Measurements from ENCODE around the gene HSF4.

Gene HSF4

DNA sequence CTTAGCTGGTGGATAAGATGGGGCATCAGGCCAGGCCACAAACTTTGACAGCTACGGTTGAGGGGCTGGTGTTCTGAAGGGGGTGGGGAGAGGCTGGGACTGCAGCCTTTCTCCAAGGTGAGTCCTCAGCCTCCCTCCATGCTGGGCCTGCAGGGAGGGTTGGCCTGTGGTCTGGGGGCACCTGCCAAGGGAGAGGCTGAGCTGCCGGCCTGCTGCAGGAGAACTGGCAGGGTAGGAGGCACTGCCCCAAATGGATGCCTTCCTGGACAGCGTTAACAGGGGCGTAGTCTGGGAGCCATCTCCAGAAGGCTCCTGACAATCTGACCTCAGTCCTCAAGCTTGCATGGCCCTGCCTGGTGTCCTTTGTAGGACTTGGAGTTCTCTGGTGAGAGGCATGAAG lies 39.5 kb downstream of the HSF4 start:
- no peak for DNase-seq

DNA sequence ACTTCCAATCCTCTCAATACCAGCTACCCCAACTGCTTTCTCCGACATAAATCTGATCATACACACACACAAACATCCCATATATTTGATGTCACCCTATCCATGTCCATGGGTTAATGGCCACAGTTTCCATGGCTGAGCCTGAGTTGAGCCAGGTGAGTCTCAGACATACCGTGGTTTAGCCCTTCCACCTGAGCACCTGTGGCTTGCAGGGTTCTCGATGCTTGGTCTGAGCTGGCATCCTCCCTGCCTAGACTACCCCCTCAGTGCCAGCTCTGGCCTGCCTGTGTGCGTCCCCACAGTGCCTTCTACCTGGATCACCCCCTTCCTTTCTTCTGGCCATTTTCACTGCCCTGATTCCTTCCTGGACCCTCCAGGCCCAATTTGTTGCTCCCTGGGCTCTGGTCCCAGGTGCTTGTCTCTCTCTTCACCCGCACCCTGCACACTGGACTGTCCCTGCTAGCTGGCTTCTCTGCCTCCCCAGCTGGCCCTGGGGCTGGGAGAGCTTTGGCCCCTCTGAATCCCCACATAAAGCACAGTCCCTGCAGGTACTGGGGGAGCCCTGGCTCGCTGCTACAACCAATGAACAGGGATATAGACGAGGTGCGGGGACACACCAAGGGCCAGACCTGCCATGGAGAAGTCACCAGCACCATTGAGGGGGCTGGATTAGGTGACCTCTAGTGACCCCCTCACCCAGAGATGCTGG lies 41.7 kb downstream of the HSF4 start:
- no peak for DNase-seq

DNA sequence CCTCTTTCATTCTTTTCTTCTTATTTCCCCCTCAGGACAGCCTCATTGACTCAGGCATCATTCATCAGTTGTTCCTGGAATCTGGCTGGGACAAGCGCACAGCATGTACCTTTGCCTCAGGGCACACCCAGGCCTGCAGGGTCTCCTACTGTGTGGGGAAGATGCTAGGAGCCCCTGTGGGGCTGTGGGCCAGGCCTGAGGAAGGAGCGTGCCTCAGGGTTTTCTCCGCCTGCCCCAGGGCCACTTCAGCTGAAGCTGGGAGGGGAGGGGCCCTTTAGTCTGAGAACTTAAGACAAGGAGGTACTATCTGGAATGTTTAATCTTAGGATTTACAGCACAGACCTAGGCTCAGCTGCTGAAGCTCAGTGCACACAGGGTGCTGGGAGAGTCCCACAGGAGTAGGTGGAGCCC lies 42.3 kb downstream of the HSF4 start:
- no peak for DNase-seq

DNA sequence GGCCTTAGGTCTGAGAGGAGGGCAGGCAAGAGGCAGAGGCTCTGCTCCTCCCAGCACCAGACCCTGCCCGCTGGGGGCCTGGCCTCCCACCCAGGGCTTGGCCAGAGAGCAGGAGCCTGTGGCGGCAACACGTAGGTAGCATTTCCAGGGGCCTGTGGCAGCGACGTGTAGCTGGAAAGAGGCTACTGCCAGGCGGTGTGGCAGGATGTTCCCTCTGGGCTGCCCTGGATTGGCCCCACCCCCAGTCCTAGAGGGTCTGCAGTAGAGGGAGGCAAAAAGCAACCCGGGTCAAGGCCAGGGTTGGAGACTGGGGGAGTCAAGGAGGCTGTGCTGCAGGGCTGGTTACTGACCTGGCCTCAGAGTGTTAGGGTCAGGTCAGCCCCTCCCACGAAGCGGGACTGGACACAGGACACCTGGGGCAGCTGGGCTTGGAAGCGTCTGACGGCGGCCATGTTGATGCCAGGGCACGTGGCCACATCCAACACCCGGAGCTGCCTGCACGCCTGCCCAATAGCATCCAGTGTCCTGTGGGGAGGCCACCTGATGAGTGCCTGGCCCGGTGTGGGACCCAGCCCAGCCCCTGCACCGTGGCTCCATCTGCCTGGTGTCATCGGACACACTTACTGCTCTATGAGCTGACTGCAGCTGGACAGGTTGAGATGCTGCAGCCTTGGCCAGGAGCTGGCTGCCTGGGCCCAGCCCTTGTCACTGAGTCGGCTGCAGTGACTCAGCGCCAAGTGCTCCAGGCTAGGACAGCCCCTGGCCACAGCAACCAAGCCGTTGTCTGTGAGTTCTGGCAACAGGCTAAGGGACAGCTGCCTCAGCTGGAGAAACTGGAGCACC lies 42.9 kb downstream of the HSF4 start:
- no peak for DNase-seq

DNA sequence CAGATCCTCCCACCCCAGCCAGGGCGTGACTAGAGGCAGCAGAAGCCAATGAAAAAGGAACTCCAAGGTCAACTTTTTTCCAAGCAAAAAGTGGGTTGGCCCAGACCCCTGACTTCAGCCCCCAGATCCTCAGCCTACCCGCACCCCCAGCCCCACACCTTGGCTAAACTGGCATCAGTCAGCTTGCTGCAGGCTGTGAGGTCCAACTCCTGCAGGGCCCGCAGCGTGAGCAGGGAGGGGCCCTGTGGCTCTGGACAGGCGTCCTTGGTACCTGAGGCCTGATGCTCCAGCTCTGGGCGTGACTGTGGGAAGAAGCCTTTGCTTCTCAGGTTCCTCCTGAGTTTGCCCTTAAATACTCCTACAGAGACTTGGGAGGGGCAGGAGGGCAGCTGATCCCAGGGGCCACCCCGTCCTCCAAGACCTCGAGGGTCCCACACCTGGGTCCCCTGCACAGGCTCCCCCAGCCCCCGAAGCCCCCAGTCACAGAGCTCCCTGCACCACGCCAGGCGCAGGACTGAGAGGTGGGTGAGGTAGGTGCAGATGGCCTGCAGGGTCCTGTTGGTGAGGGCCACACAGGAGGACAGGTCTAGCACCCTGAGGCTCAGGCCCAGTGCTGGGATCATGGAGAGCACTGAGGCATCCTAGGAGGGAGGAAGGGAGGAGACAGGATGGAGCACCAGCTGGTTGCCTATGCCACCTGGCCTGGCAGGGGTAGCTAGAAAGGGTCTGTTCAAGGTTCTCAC lies 43.8 kb downstream of the HSF4 start:
- DNase-seq: no peak

DNA sequence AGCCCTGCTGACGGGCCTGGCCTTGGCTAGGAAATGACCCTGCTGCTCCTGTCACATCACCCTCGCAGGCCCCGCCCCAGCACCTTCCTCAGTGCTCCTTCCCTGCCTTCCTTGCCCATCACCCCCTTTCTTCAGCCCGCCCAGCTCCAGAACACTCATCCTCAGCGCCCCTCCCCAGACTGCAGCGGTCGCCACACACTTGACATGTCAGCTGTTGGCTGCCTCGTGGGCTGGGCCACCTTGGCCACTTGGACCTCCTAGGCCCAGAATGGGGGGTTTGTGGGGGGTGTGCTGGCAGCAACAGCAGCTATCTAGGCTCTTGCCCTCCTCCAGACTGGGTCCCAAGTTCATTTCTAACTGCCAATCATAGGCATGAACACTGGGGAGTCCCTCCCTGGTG lies 45.0 kb downstream of the HSF4 start:
- no peak for DNase-seq

DNA sequence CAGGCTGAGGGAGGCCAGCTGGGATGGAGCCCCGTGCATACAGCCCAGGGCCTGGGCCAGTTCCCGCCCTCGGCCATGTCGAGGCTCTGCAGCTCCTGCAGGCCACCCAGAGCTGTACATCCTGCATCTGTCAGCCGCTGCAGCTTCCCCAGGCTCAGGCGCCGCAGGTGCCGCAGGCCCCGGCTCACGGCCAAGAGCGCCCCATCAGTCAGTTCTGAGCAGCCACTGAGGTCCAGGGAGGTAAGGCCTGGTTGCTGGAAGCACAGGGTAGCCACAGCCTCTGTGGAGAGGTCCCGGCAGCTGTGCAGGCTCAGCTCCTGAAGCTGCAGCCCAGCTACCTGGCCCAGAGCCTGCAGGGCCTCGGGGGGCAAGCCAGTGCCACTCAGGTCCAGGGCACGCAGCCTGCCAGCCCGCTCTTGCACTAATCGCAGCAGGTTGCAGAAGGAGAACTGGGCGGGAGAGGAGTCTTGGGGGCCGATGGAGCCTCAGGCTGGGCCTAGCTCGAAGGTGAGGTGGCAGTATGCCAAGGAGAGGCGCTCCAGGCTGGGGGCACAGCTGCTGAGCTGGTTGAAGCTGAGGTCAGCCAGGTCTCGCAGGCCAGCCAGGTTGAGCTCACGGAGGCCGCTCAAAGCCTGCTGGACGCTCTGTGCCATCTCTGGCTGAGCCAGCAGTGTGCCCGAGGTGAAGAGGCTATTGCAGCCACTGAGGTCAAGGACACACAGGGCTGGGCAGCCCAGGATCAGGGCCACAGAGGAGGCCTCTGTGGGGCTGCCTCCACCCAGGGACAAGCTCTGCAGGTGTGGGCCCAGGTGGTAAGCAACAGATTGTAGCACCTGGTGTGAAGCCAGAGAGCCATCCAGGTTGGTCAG lies 45.8 kb downstream of the HSF4 start:
- DNase-seq: no peak

DNA sequence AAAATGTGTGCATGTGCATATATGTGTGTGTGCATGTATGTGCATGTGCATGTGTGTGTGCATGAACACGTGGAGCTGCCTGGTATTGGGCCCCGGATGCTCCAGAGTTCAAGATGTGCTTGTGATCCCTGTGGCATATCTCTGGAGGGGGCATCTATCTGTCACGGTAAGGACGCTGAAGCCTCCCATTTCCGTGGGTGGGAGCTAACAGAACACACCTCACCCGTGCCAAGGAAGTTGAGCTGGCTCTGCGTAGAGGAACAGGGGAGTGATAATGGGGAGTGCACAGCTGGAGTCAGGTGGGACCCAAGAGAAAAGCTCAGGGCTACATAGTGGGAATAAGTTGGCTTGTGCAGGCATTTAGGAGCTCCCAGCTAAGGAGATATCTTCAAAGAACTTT lies 47.1 kb downstream of the HSF4 start:
- no peak for DNase-seq

DNA sequence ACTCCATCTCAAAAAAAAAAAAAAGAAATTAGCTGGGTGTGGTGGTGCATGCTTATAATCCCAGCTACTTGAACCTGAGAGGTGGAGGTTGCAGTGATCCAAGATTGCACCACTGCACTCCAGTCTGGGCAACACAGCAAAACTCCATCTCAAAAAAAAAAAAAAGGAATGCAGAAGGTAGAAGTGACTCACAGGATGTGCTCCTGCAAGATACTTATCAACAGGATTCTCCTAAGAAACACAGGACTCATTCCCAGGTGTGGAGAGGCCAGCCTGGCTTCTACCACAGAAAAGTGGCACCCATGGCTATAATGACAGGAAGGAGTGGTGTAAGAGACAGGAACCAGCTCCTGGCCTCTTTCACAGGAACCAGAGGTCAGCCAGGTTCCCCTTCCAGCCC lies 48.2 kb downstream of the HSF4 start:
- no peak for DNase-seq

DNA sequence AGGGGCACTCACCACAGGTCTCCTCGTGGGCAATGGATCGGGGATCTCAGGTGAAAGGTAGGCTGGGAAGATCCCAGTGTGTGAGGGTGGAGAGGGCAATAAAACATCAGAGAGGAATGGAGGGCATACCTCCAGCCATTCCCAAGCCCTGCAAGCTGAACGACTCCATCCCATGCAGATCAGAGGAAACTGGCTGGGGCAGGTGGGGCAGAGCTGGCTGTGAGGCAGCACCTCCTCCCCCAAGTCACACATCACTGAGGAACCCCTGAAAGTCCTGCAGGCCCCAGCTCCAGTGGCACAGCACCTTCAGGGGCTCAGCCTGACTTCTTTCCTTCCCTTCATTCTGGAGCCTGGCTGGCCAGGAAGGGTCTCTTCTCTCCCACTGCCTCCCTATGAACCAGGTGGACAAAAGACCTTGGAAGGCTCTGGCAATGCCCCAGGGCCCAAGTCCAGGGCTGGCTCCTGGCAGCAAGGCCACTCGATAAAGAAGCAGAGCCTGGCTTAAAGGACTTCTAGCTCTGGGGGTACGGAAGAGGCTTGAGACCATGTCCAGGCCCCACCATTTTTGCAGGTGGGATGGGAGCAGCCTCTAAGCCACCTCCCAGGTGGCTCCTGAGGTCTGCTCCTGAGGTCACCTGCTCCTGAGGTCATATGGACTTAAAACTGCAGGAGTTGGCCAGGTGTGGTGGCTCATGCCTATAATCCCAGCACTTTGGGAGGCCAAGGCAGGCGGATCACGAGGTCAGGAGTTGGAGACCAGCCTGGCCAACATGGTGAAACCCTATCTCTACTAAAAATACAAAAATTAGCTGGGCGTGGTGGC lies 48.9 kb downstream of the HSF4 start:
- DNase-seq: no peak

DNA sequence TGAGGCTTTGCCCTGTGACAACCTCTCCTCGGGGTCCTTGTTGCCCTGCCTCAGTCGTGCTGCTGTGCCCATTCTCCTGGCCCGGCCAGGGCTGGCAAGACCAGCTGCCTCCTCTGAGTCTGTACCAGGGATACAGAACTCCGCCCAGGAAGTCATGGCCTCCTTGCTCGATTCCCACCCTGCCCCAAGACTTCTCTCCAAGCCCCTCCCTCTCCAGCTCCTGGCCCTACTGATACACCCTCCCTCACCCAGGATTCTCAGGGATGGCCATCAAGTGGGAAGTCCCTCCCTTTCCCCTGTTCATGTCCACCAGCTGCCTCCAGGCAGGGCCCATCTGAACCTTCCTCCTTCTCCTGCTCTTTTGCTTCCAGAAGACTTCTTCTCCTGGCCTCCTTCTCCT lies 51.2 kb downstream of the HSF4 start:
- no peak for DNase-seq

DNA sequence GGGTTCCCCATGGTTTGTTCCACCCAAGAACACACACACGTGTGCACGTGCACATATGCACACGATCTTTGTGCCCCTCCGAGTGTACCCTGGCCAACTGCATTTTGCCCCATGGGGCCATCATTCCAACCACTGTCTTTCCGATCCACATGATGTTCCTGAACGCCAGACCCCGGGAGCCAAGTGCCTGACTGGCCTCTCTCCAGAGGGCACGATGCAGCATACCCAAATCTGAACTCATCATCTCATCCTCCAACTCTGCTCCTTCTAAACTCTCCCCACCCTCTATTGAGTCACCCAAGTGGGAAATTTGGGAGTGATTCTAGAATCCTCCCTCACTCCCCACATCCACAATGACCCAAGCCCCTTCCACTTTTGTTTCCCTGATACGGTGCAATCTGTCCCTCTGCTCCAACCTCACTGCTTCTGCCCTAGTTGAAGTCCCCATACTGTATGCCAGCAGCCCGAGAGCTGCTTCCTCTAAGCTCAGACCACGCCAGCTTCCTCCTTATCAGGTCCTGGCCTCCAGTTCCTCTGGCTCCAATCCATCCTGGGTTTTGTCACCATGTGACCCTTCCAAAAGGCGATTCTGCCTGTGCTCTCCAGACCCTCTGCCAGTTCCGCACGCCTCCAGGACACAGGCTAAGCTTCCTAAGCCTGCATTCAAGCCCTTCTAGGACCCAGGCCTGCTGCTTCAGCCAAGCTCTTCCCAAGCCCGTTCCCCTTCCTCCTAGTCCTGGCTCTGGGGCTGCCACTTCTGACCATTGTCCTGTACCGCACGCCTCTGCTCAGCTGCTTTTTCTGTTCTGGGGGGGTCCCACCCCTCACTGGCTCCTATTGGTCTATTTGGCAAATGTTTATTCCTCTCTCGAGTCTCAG lies 52.3 kb downstream of the HSF4 start:
- no peak for DNase-seq
